ENCODE data around the gene MBD1.
"Not testable (repeated sequence)": the region's sequence is repeated elsewhere in the genome, so short reads cannot be mapped to it uniquely, and the experiment has no call there.

MBD1 gene

GRCh38 chr18:50281295-50281971 is at the start of gene MBD1:
Gene MBD1, minus strand, starts transcription at chr18:50281523. Its CDS starts 1,531 bp downstream, at chr18:50279992.
- DNase-seq = peak; percentile 93 to 95

- no peak for DNase-seq
Measured at GRCh38 chr18:50330176-50330575, 48.9 kb upstream of the MBD1 start.

- no peak for DNase-seq
Measured at GRCh38 chr18:50327983-50328382, 46.7 kb upstream of the MBD1 start.

GRCh38 chr18:50320719-50321118 is 39.4 kb upstream of the MBD1 start:
- no peak for DNase-seq

GRCh38 chr18:50315100-50315871 is 34.0 kb upstream of the MBD1 start:
- no peak for DNase-seq

GRCh38 chr18:50313873-50314460 is 32.6 kb upstream of the MBD1 start:
- DNase-seq = no peak

- no peak for DNase-seq
Measured at GRCh38 chr18:50313031-50313607, 31.8 kb upstream of the MBD1 start.

GRCh38 chr18:50312296-50313030 is 31.1 kb upstream of the MBD1 start:
- DNase-seq = no peak

- no peak for DNase-seq
Measured at GRCh38 chr18:50311650-50312049, 30.3 kb upstream of the MBD1 start.

- no peak for DNase-seq
Measured at GRCh38 chr18:50310080-50310479, 28.8 kb upstream of the MBD1 start.

- DNase-seq = not testable (repeated sequence)
Measured at GRCh38 chr18:50308851-50309250, 27.5 kb upstream of the MBD1 start.

GRCh38 chr18:50307738-50308470 is 26.6 kb upstream of the MBD1 start:
- DNase-seq = peak; percentile 88 to 90

- DNase-seq = no peak
Measured at GRCh38 chr18:50307400-50307737, 26.0 kb upstream of the MBD1 start.

- no peak for DNase-seq
Measured at GRCh38 chr18:50306944-50307343, 25.6 kb upstream of the MBD1 start.

- no peak for DNase-seq
Measured at GRCh38 chr18:50301074-50301473, 19.8 kb upstream of the MBD1 start.

GRCh38 chr18:50299626-50300388 is 18.5 kb upstream of the MBD1 start:
- no peak for DNase-seq

GRCh38 chr18:50298443-50299284 is 17.3 kb upstream of the MBD1 start:
- peak in 1 of 2 experiments; percentile 18 for DNase-seq

GRCh38 chr18:50297621-50298442 is 16.5 kb upstream of the MBD1 start:
- DNase-seq = peak; percentile 75 to 81

GRCh38 chr18:50293039-50293438 is 11.7 kb upstream of the MBD1 start:
- no peak for DNase-seq

- no peak for DNase-seq
Measured at GRCh38 chr18:50289108-50289443, 7.8 kb upstream of the MBD1 start.
